Duodenal mucosa (tissue), 2 donors: ENCODE measurements around the gene ITPR1.

Source experiments
- H3K27ac ChIP-seq: one replicate; pipeline ENCODE4 v1.7.0; 2013; ENCODE audit warnings: low read depth, low read length
- H3K27me3 ChIP-seq, 2 donors: one replicate each; pipeline ENCODE4 v1.7.0; 2013; ENCODE audit warnings: low read length in 2 of 2, control low read depth in 1 of 2; ENCODE audit not compliant: insufficient read depth in 2 of 2, control insufficient read depth in 1 of 2
- H3K36me3 ChIP-seq, 2 donors: one replicate each; pipeline ENCODE4 v1.7.0; 2013; ENCODE audit warnings: low read length in 2 of 2, control low read depth in 1 of 2; ENCODE audit not compliant: insufficient read depth in 2 of 2, control insufficient read depth in 1 of 2
- H3K4me1 ChIP-seq, 2 donors: one replicate each; pipeline ENCODE4 v1.7.0; 2013; ENCODE audit warnings: low read length in 2 of 2, control low read depth in 1 of 2; ENCODE audit not compliant: insufficient read depth in 2 of 2, control insufficient read depth in 1 of 2
- H3K4me3 ChIP-seq, 2 donors: one replicate each; pipeline ENCODE4 v1.7.0; 2013; ENCODE audit warnings: low read length in 2 of 2, low read depth in 1 of 2
- H3K9ac ChIP-seq, 2 donors: one replicate each; pipeline ENCODE4 v1.7.0; 2013; ENCODE audit warnings: low read length in 2 of 2, low read depth in 1 of 2
- H3K9me3 ChIP-seq, 2 donors: one replicate each; pipeline ENCODE4 v1.7.0; 2013; ENCODE audit warnings: low read length in 2 of 2, control low read depth in 1 of 2; ENCODE audit not compliant: control insufficient read depth in 1 of 2

ITPR1 gene

GRCh38 chr3:4476496-4476895 lies 16.7 kb upstream of the ITPR1 start:
- no peaks in the 10 kb centered on the region for H3K9me3 ChIP-seq
- no peak overlapping the region for H3K27ac ChIP-seq
- H3K27me3 ChIP-seq = peaks cover 0 to 6% of the 10 kb centered on the region in 2 donors
- no peaks in the 10 kb centered on the region for H3K4me1 ChIP-seq
- H3K4me3 ChIP-seq = no peak overlapping the region
- no peaks in the 10 kb centered on the region for H3K36me3 ChIP-seq
- no peak overlapping the region for H3K9ac ChIP-seq

- H3K9me3 ChIP-seq = no peaks in the 10 kb centered on the region
- no peaks in the 10 kb centered on the region for H3K4me1 ChIP-seq
- no peaks in the 10 kb centered on the region for H3K36me3 ChIP-seq
- H3K27me3 ChIP-seq = peaks cover 0 to 6% of the 10 kb centered on the region in 2 donors
- H3K4me3 ChIP-seq = no peak overlapping the region
- H3K9ac ChIP-seq = no peak overlapping the region
- no peak overlapping the region for H3K27ac ChIP-seq
Measured at GRCh38 chr3:4478261-4478660, 14.9 kb upstream of the ITPR1 start.

DNA sequence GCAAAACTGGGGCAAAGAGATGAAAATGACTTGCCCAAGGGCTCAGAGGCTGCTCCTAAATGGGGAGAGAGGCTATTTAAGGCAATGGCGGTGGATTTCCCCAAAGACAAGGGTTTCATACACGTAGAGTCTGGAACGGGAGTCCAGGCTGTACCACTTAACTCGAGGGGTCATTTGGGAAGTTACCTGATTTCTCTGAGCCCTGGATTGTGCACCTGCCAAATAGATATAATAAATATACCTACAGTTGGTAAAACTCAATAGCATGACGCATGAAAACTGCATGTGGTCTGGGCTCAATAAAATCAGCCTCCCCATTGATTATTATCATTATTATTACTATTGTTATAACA lies 1.3 kb upstream of the ITPR1 start:
- peak overlapping the region in 1 of 2 donors; percentile 82 for H3K9ac ChIP-seq
- peaks cover 15 to 16% of the 10 kb centered on the region in 2 donors for H3K4me1 ChIP-seq
- peak overlapping the region; percentile 85 to 94 for H3K4me3 ChIP-seq
- no peak overlapping the region for H3K27ac ChIP-seq
- peaks cover 0 to 17% of the 10 kb centered on the region in 2 donors for H3K27me3 ChIP-seq
- H3K36me3 ChIP-seq = no peaks in the 10 kb centered on the region
- H3K9me3 ChIP-seq = no peaks in the 10 kb centered on the region

- H3K9me3 ChIP-seq = no peaks in the 10 kb centered on the region
- peaks cover 0 to 17% of the 10 kb centered on the region in 2 donors for H3K27me3 ChIP-seq
- peaks cover 15 to 16% of the 10 kb centered on the region in 2 donors for H3K4me1 ChIP-seq
- peak overlapping the region; percentile 85 to 94 for H3K4me3 ChIP-seq
- no peaks in the 10 kb centered on the region for H3K36me3 ChIP-seq
- peak overlapping the region; percentile 44 for H3K27ac ChIP-seq
- H3K9ac ChIP-seq = peak overlapping the region; percentile 81 to 82
Measured at GRCh38 chr3:4492208-4493013, 737 bp upstream of the ITPR1 start.

GRCh38 chr3:4493941-4494894 lies 1.1 kb downstream of the ITPR1 start:
- Histone ChIP-seq H3K9me3 (no peaks in the 10 kb centered on the region), H3K27me3 (peaks cover 0 to 17% of the 10 kb centered on the region in 2 donors), H3K36me3 (no peaks in the 10 kb centered on the region), H3K4me1 (peaks cover 15 to 16% of the 10 kb centered on the region in 2 donors), H3K27ac (no peak overlapping the region), H3K4me3 (peak overlapping the region; percentile 85 to 94), H3K9ac (peak overlapping the region; percentile 67 to 81)

DNA sequence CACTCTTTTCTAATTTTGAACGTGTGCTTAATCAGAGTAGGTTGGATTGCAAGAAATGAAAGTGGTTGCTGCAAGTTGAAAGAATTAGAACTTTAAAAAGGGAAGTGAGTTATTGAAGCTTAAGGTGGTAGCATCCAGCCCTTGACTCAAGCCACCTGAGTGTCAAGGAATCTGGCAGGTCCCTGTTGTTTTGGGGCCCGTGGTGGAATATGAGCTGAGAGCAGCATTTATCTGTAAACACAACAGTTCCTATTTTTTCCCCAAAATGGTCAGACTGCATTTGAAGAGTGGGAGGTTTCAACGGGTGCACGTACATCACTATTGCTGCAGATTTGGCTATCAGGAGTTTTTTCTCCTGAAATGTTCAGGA lies 1.7 kb downstream of the ITPR1 start:
- peak overlapping the region; percentile 85 to 94 for H3K4me3 ChIP-seq
- H3K36me3 ChIP-seq = no peaks in the 10 kb centered on the region
- peaks cover 15 to 16% of the 10 kb centered on the region in 2 donors for H3K4me1 ChIP-seq
- no peak overlapping the region for H3K27ac ChIP-seq
- H3K27me3 ChIP-seq = peaks cover 0 to 12% of the 10 kb centered on the region in 2 donors
- no peaks in the 10 kb centered on the region for H3K9me3 ChIP-seq
- H3K9ac ChIP-seq = peak overlapping the region; percentile 67 to 81

DNA sequence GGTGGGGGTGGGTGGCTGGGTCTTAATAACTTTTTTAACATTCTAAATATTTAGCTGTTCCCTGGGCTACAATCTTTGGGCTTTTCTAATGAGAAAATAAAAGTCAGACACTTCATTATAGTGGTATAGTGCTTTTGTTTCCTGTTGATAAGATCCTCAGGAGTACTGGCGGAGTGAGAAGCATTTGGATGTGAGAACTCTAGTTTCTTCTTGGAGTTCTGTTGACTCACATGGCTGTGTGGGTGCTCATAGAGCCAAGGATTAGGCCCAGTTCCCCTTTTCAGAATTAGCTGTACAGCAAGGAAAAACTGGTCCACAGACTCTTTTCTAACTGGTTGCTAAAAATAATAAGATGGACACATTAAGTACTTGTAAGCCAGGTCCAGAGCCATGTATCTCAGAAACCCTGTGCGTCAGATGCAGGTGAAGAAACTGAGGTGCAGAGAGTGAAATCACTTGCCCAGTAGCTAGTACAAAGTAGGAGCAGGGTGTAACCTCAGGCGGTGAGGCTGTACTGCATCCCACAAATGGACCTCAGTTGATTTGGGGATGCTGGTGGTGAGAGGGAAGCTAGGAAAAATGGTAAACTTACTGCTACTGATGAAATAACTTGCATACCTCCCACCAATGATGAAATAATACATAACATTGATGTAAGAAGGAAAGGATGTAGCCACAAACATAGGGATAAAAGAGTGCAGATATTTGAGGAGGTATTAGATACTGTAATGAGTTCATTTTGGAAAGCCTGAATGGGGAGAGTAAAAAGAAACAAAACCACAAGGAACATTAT lies 2.3 kb downstream of the ITPR1 start:
- peaks cover 0 to 12% of the 10 kb centered on the region in 2 donors for H3K27me3 ChIP-seq
- H3K9ac ChIP-seq = no peak overlapping the region
- H3K4me3 ChIP-seq = peak overlapping the region; percentile 85 to 94

GRCh38 chr3:4496087-4496452 lies 2.9 kb downstream of the ITPR1 start:
- Histone ChIP-seq H3K27me3 (peaks cover 0 to 8% of the 10 kb centered on the region in 2 donors), H3K9ac (no peak overlapping the region), H3K9me3 (no peaks in the 10 kb centered on the region), H3K4me1 (peaks cover 15 to 16% of the 10 kb centered on the region in 2 donors), H3K27ac (no peak overlapping the region), H3K4me3 (no peak overlapping the region), H3K36me3 (peaks cover 0 to under 1% of the 10 kb centered on the region in 2 donors)

More for the DNA sequence above, 2.3 kb downstream of the ITPR1 start:
- Histone ChIP-seq H3K27ac (no peak overlapping the region), H3K9me3 (no peaks in the 10 kb centered on the region), H3K4me1 (peaks cover 15 to 16% of the 10 kb centered on the region in 2 donors), H3K36me3 (no peaks in the 10 kb centered on the region)

DNA sequence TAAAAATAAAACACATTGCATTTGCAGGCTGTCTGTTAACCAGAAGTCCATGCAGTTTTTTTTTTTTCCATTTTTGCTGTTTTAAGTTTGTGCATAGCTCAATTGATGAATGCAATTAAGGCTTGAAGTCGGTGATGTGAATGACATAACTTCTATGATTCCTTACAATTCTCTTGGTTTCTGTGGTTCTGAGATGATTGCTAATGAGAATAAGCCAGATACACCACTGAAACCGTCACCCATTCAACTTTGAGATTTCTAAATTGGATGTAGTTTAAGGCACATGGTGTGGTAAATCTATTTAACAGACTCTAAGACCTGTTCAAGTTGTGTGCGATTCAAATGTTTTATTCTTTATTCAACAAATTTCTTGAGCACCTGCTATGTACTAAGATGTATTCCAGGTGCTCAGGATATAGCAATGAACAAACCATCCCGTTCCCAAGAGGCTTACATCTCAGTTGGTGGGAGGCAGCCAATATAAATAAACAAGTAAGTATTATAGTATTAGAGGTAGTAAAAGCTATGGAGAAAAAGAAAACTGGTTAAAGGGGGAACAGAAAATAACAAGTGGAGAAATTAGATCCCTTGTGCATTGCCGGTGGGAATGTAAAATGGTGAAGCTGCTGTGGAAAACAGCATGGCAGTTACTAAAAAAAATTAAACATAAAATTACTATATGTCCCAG lies 4.0 kb downstream of the ITPR1 start:
- no peak overlapping the region for H3K9ac ChIP-seq
- no peaks in the 10 kb centered on the region for H3K9me3 ChIP-seq
- H3K4me1 ChIP-seq = peaks cover 12 to 21% of the 10 kb centered on the region in 2 donors
- no peak overlapping the region for H3K4me3 ChIP-seq
- H3K27me3 ChIP-seq = no peaks in the 10 kb centered on the region
- no peak overlapping the region for H3K27ac ChIP-seq
- peaks cover 0 to 4% of the 10 kb centered on the region in 2 donors for H3K36me3 ChIP-seq
